SK-N-DZ (cell line): ENCODE results near the gene PIP5K1C.
"Not testable (repeated sequence)": the region's sequence is repeated elsewhere in the genome, so short reads cannot be mapped to it uniquely, and the experiment has no call there.

Source experiments
- DNase-seq: peaks from one replicate; pipeline ENCODE4 v3.0.0-alpha.2; 2015; ENCODE audit warnings: low spot score

The PIP5K1C gene

DNA sequence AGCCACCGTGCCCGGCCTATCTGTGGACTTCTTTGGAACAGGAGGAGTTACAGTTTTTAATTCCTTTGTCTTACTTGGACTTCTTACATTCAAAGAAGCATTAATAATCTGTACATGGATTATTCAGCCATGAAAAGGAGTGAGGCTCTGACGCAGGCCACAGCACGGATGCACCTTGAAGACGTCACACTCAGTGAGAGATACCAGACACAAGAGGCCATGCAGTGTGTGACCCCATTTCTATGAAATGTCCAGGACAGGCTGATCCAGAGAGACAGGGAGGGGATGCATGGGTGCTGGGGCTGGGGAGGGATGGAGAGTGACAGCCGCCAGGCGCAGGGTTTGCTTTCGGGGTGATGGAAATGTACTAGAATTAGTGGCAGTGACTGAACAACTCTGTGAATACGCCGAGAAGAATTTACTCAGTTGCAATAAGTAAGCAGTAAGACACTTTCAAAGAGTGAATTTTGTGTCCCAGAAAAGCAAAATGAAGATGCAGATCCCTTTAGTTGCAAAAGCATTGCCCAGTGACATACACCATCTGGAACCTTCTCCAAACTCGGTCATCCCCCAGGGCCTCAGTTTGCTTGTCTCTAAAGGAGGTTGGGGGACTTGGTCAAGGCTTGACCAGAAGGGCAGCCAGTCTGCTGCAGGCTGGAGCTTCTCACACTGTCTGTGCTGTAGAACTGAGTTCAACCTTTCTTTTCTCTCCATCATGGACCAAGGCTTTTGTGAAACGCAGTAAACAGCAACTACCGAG, 25.3 kb downstream of the PIP5K1C start:
- DNase-seq, result no peak

DNA sequence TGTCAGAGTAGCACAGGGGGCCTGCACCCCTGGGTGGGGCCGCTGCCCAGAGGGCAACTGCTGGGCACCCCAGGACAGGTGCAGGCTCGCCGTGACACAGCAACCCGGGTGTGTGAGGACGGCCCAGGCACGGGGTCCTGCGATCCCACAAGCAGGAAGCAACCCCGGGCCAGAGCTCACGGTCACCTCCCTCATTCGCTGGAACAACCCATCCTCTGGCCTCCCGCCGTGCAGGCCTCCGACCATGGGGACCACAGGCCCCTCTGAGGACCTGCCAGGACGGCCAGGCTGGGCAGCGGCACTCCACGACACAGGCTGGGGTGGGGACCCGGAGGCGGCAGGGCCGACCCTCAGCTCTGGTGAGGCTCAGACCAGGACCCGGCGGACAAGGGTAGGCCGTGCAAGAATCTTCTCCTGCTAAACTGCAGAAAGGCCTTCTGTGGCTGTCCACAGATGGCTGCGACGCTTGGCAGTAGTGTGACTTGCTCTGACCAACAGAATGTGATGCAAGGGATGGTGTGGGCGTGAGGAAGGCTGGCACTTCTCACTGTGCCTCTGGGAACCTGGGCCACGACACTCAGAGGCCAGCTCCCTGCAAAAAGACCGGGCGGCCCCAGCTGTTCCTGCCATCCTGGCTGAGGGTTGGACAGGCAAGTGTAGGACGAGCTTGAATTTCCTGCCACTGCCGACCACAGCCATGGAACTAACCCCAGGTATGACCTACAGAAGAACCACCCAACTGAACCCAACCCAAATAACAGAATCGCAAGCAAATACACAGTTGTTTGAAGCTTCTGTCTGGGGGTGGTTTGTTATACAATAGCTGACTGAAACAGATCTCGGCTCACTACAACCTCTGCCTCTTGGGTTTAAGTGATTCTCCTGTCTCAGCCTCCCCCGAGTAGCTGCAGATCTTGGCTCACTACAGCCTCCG, 26.5 kb downstream of the PIP5K1C start:
- DNase-seq, result no peak

GRCh38 chr19:3672993-3673392, 27.3 kb downstream of the PIP5K1C start:
- DNase-seq, result no peak

DNA sequence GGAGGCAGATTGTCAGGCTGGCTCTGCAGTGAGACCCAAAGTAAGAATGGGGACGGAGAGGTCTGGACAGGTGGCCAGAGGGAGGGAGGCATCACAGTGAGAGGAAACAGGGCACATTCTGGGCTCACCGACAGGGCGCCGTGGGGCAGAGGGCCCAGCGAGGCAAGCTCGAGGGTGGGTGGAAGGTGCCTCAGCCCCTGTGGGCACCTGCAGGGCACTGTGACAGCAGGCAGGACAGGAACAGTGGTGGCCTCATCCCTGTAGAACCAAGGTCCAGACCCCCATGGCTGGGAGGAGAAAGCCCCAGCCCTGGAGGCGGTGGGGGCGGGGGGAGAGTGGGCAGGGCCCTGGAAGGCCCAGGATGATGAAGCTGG, 27.7 kb downstream of the PIP5K1C start:
- no peak for DNase-seq

DNA sequence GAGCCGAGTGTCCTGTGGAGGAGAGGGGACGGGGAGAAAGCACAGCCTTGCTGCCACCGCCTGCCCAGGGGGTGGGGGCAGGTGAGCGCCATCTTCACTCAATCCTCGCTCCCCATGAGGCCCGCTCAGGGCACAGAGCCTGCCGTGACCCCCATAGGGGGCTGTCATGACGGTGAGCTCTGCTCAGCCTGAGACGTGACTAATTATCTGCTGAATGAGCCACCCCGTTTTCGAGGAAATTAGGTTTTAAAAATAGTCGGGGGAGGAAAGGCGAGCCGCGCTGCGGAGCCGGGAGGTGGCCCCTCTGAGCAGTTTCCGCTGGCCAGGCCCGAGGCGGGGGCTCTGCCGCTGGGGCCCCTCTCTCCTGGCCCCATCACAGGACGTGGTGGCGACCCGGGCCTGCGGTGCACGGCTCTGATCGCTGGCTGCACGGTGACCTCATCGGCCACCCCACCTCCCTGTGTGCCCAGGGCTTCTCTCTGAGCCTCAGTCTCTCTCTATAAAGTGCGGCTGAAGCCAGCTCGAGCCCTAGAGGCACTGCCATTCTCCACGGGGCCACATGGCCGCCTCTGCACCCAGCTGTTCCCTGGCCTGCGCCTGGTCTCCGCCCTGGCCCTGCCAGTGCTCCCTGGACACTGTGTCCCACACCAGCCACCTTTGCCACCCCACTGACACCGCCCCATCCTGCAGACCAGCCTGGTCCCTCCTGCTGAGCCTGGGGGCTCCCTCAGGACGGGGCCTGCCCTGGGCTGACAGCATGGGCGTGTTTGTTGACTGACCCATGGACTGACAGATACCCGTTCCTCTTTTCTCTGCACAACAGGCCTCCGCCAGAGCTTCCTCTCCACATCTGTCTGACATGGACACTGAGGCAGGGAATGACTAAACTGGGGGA, 28.3 kb downstream of the PIP5K1C start:
- DNase-seq, result no peak

DNA sequence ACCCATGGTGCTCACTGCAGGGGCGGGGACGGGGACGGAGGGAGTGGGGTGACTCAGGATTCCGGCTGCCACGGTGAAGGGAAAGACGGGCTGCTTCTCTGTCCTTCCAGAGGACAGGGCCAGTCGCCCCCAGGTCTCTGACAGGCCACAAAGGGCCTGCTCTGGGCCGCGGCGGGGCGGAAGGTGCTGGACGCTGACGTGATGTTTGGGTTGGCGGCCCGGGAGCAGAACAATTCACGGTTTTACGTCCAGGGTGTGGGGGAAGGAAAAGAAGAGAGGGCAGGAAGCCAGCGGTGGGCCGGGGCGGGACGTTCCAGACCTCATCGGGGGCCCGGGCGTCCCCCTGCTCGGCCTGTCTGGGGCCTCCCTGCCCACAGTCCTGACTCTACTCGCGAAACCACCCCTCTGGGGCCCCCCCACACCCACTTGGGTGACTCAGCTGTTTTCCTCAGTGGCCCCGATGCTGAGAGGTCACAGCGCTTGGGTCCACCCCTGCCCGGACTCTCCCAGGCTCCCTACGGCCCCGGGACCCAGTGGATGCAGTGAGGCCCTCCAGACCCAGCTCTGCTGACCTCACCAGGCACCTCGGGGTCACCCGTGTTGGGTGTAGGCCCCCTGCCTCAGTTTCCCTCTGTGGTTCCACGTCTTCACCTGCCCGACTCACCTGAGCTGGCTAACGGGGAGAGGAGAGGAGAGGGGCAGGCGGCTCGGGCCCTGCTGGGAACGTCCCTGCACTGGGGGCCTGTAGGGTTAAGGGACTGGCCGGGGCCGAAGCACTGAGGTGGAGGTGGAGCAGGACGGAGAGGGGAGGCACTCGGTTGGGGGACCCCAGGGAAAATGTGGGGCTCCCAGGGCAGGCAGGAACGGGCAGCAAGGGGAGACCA, 29.2 kb downstream of the PIP5K1C start:
- DNase-seq, result no peak

GRCh38 chr19:3669947-3670795, 30.1 kb downstream of the PIP5K1C start:
- no peak for DNase-seq

DNA sequence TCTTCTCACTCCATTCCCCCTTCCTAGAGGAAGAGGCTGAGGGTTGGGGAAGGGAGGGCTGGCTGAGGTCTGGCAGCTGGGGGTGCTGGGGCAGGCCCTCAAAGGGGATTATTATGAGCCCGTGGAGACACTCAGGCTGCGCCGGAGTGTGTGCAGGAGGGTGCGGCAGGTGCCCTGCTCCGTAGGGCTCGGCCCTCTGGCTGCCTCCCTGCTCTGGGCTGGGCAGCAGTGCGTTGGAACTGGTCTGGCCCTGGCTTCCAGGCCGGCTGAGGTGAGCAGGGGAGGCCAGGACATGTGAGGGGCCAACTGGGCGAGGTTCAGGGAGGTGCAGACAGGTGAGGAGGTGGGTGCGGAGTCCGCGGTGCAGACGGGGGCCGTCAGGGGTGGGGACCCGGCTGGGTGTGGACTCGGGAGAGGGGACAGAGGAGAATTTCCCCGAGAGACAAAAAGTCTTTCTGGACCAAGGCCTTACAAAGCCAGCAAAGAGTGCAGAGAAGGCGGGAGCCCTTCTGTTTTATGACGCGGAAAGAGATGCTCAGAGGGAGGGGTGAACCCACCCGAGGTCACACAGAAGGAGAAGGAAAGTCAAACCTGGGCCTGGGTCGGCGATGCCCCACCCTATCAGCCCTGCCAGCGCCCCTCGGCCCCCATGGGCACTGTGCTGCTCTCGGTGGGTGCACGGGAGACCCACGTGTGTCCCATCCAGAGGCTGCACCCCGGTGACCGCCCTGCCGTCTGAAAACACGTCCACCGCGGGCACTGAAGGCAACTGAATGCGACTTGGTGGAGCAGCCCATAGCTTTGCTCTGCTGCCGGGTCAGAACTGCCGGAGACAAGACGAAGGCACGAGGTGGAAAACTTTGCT, 31.0 kb downstream of the PIP5K1C start:
- no peak for DNase-seq

DNA sequence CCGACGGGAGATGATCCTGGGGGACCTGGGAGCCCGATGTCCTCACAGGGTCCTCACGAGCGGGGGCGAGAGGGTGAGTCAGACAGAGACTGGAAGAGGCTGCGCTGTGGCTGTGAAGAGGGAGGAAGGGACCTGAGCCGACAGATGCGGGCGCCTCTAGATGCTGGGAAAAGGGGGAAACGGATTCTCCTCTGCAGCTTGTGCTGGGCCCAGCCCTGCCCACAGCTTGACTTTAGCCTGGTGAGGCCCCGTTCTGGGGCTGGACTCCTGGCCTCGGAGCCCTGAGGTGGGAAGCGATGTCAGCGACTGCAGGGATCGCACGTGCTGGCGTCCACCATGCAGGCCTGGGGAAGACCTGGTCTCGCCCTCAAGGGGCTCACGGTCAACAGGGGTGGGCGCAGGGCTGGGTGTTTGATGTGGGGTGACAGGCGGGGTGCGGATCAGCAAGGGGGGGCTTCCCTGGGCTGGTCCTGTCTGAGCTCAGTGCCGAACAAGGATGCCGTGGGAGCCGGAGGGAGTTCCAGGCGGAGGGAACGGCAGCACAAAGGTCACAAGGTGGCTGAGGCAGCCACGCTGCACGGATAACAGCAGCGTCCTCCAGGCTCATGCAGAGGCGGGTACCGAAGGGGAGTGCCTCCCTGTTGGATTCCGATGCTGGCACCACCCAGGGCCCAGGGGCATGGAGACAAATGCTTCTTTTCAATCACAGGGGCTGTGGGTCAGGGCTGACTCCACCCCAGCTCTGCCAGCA, 31.8 kb downstream of the PIP5K1C start:
- no peak for DNase-seq

DNA sequence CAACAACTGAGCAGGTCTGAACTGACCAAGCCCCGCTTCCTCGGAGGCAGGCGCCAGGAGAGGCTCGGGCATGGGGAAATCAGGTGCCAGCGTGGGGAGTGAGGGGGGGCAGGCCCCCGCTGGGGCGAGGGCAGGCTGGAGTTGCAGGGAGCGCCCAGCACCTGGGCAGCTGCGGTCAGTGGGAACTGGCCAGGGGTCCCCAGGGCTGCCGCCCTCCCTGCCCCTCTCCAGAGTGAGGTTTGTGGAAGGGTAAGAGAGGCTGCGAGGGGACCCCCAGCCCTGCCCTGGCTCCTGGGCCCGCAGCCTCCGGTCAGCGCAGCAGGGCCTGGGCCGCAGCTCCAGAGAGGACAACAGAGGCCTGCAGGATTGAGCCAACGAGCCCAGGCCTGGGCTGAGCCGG, 32.5 kb downstream of the PIP5K1C start:
- no peak for DNase-seq

GRCh38 chr19:3667037-3667638, 33.1 kb downstream of the PIP5K1C start:
- DNase-seq, result no peak

DNA sequence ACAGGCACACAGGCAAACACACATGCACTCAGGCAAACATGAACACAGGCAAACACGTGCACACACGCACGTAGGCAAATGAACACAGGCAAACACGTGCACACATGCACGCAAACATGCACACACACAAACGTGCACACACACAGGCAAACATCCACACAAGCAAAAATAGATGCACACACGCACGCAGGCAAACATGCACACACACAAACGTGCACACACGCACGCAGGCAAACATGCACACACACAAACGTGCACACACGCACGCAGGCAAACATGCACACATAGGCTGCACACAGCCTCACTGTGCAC, 33.8 kb downstream of the PIP5K1C start:
- DNase-seq, result not testable (repeated sequence)

DNA sequence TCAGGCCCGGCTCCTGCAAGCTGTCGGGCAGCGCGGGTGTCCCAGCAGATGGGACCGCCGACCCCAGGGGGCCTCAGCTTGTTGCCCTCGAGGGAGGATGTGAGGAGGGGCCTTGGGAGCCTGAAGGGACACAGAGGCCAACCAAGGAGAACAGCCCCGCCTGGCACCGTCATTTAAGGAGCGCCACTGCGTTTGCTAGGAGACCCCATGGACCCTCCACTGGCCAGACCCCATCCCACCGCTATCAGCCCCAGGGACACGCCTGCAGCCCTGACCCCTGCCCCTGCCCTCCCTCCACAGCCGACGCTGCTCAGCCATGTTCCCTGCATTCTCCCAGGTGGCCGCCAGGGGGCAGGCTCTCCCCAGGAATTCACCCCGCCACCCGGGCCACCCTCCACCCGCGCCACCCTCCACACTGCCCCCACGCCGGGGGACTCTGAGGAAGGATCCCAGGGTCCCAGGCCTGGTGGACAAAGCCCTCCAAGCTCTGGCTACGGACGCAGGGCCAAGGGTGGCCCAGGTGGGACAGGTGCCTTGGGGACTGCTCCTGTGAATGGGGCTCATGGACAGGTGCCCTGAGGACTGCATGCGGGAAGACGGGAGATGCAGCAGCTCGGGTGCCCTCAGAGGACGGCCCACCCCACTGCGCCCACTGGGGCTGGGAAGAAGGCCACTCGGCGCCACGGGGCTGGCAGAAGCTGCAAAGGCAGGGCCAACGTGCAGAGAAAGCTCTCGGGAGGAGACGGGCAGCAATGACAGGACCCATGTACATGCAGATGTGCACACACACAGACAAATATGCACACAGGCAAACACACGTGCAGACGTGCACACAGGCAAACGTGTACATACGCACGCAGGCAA, 34.4 kb downstream of the PIP5K1C start:
- DNase-seq, result no peak

DNA sequence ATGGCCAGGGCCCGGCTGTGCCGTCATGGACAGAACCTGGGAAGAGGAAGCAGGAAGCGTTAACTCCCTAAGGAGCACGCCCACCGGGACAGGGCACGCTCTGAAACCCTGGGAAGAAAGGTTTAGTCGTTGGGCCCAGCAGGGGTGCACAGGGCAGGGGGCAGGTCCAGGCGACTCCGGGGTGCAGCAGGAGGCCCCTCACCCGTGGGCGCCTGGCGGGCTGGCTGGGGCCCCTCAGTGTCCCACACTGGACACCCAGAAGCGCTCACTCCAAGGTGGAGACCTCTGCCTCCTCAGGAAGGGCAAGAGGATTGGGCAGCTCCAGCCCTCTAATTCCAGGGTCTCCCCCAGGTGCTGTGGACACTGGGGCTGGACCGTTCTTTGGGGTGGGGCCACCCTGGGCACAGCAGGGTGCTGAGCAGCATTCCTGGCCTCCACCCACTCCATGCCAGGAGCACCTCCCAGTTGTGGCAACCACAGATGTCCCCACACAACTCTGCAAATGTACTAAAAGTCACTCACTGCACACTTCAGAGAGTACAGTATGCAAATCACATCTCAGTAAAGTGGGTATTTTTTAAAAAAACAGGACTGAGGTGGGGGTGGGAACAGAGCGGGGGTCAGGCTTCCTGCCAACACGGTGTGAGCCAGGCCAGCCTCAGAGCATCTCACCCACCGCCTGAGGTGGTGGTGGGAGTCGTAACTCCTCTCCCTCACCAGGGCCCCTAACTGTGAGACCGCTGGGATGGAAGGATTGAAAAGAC, 35.2 kb downstream of the PIP5K1C start:
- DNase-seq, result no peak

DNA sequence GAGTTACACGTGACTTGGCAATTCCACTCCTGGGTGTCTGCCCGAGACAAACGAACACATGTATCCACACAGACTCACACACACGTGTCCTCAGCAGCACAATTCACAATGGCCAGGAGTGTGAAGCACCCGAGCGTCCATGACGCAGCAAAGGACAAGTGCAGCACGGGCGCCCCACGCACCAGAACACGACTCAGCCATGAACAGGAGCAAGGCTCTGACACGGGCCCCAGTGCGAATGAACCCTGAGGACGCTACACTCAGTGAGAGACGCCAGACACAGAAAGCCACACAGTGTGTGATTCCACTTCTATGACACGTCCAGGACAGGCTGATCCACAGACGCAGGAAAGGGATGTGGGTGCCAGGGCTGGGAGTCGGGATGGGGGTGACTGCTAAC, 36.4 kb downstream of the PIP5K1C start:
- no peak for DNase-seq
